Stimulated activated CD4-positive, alpha-beta T cell treated with anti-CD3 and anti-CD28 coated beads, Interleukin-4, amount 100 ng/mL, for 48 hours (primary cell): ENCODE data around the gene SMDT1.
"Not testable (repeated sequence)": the region's sequence is repeated elsewhere in the genome, so short reads cannot be mapped to it uniquely, and the experiment has no call there.

ENCODE experiments used
- DNase-seq, 2 donors: peaks; one replicate each; pipeline ENCODE4 v3.0.0-alpha.2; 2020; ENCODE audit warnings: low read depth in 2 of 2

The SMDT1 gene

GRCh38 chr22:42111798-42112197, 32.3 kb downstream of the SMDT1 start:
- no peak for DNase-seq

- DNase-seq = not testable (repeated sequence)
Measured at GRCh38 chr22:42112793-42113192, 33.3 kb downstream of the SMDT1 start.

GRCh38 chr22:42114721-42115120, 35.2 kb downstream of the SMDT1 start:
- no peak for DNase-seq

GRCh38 chr22:42115420-42115830, 35.9 kb downstream of the SMDT1 start:
- DNase-seq = not testable (repeated sequence)

GRCh38 chr22:42116848-42117424, 37.4 kb downstream of the SMDT1 start:
- no peak for DNase-seq

GRCh38 chr22:42120231-42121021, 40.9 kb downstream of the SMDT1 start:
- DNase-seq = peak in 1 of 2 donors; percentile 29

GRCh38 chr22:42123529-42123928, 44.0 kb downstream of the SMDT1 start:
- DNase-seq = not testable (repeated sequence)

- no peak for DNase-seq
Measured at GRCh38 chr22:42127606-42128005, 48.1 kb downstream of the SMDT1 start.

GRCh38 chr22:42128007-42128406, 48.5 kb downstream of the SMDT1 start:
- DNase-seq = not testable (repeated sequence)

- DNase-seq = not testable (repeated sequence)
Measured at GRCh38 chr22:42128776-42129694, 49.5 kb downstream of the SMDT1 start.

- not testable (repeated sequence) for DNase-seq
Measured at GRCh38 chr22:42130182-42130581, 50.7 kb downstream of the SMDT1 start.

GRCh38 chr22:42130639-42131431, 51.3 kb downstream of the SMDT1 start, which contains the start of gene CYP2D6:
CYP2D6 (minus strand) TSS chr22:42130810; CDS start chr22:42130791, 19 bp downstream.
- DNase-seq = not testable (repeated sequence)

GRCh38 chr22:42131562-42131961, 52.1 kb downstream of the SMDT1 start:
- DNase-seq = no peak

GRCh38 chr22:42132457-42132856, 53.0 kb downstream of the SMDT1 start:
- DNase-seq = no peak
